Smooth muscle cell (in vitro differentiated cells): ENCODE measurements around the gene YBX1. TPM values are rescaled to one million over a fixed set of nuclear protein-coding genes. Genes with fewer than 3 reads are reported as not detected.
"Not testable (repeated sequence)": the region's sequence is repeated elsewhere in the genome, so short reads cannot be mapped to it uniquely, and the experiment has no call there.

Experiments used
- DNase-seq: peaks from one replicate; lab custom pipeline; 2025; ENCODE audit not compliant: unreplicated experiment; lab: John Stamatoyannopoulos, UW
- H2AFZ ChIP-seq: fragments of 200-600 bp; sonication (generic); 2 replicates; pipeline ENCODE4 v1.6.0; 2016; ENCODE audit warnings: antibody characterized with exemption, low read depth, mild to moderate bottlenecking
- H3F3A ChIP-seq: fragments of 200-600 bp; sonication (generic); 2 replicates; pipeline ENCODE4 v1.6.0; 2017; ENCODE audit warnings: antibody characterized with exemption, low read depth
- H3K27ac ChIP-seq: fragments of 200-600 bp; sonication (generic); 2 replicates; pipeline ENCODE4 v1.5.1; 2016; ENCODE audit warnings: low read depth, mild to moderate bottlenecking
- H3K27me3 ChIP-seq: fragments of 200-600 bp; sonication (generic); 2 replicates; pipeline ENCODE4 v1.6.1; 2016; ENCODE audit warnings: low read depth, mild to moderate bottlenecking
- H3K36me3 ChIP-seq: fragments of 200-600 bp; sonication (generic); 2 replicates; pipeline ENCODE4 v1.5.1; 2016; ENCODE audit warnings: low read depth
- H3K4me1 ChIP-seq: fragments of 200-600 bp; sonication (generic); 2 replicates; pipeline ENCODE4 v1.5.1; 2016; ENCODE audit warnings: low read depth
- H3K4me2 ChIP-seq: fragments of 200-600 bp; sonication (generic); 2 replicates; pipeline ENCODE4 v1.6.0; 2016; ENCODE audit warnings: mild to moderate bottlenecking
- H3K4me3 ChIP-seq: fragments of 200-600 bp; sonication (generic); 2 replicates; pipeline ENCODE4 v1.5.1; 2016; ENCODE audit warnings: mild to moderate bottlenecking
- H3K79me2 ChIP-seq: fragments of 200-600 bp; sonication (generic); 2 replicates; pipeline ENCODE4 v1.6.0; 2016; ENCODE audit warnings: low read depth, mild to moderate bottlenecking
- H3K9ac ChIP-seq: fragments of 200-600 bp; sonication (generic); 2 replicates; pipeline ENCODE4 v1.6.0; 2016; ENCODE audit warnings: low read depth
- H3K9me3 ChIP-seq: fragments of 200-600 bp; sonication (generic); replicated peaks from 2 replicates; pipeline ENCODE4 v1.5.1; 2016; ENCODE audit warnings: low read depth
- H4K20me1 ChIP-seq: fragments of 200-600 bp; sonication (generic); 2 replicates; pipeline ENCODE4 v1.6.0; 2016; ENCODE audit warnings: low read depth
- CTCF ChIP-seq: fragments of 200-600 bp; sonication (generic); IDR thresholded peaks from 2 replicates; pipeline ENCODE4 v1.5.1; 2017; ENCODE audit warnings: borderline replicate concordance, mild to moderate bottlenecking, antibody characterized with exemption; ENCODE audit not compliant: insufficient read depth, poor library complexity, severe bottlenecking
- WGBS: methylation state at CpG from one replicate; pipeline ENCODE4 v1.1.7; 2016; ENCODE audit warnings: low lambda C conversion rate; 5-methylcytosine and 5-hydroxymethylcytosine counted together
- polyA plus RNA-seq: library from polyadenylated mRNA; unstranded; fragments of >200 nt; fragmentation: Nextera tagmentation; extraction: Ambion mirVana; gene quantifications from 2 replicates; pipeline ENCODE4 v1.2.1, GENCODE V29; 2016
- total RNA-seq: library from RNA; depleted of rRNA; stranded (reverse); fragments of >200 nt; gene quantifications from 2 replicates; pipeline ENCODE4 v1.2.3, GENCODE V29; 2014

Gene YBX1
- total and polyA plus RNA-seq, 2 experiments from 2014 or later = 284 to 587 TPM

- no peak overlapping the region for H2AFZ ChIP-seq
- DNase-seq = no peak
- WGBS = 94% methylated on average over 7 of the region's 7 CpGs
These were observed 21.8 kb downstream of the YBX1 start for GRCh38 chr1:42703888-42704464.

DNA sequence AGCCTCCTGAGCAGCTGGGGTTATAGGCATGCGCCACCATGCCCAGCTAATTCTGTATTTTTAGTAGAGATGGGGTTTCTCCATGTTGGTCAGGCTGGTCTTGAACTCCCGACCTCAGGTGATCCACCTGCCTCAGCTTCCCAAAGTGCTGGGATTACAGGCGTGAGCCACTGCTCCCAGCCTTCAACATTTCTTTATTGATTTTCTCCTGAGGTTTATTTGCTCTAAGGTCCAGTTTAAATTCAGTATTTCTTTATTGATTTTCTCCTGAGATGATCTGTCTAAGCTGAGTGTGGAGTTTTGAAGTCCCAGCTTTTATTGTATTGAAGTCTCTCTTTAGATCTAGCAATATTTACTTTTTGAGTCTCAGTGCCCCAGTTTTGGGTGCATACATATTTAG, 30.6 kb downstream of the YBX1 start:
- peaks cover 31% of the 10 kb centered on the region for H3K79me2 ChIP-seq
- not testable (repeated sequence) for H3K9me3 ChIP-seq, H3K4me1 ChIP-seq, H3K27ac ChIP-seq, DNase-seq, H3F3A ChIP-seq, H3K4me2 ChIP-seq, H3K4me3 ChIP-seq, H3K27me3 ChIP-seq, H4K20me1 ChIP-seq, H3K9ac ChIP-seq, H2AFZ ChIP-seq
- peaks cover 20% of the 10 kb centered on the region for H3K36me3 ChIP-seq
- WGBS = 100% methylated on average over 3 of the region's 3 CpGs

More at GRCh38 chr1:42703888-42704464, 21.8 kb downstream of the YBX1 start:
- Histone ChIP-seq H3K27me3 (no peaks in the 10 kb centered on the region), H3K79me2 (peaks cover 7% of the 10 kb centered on the region), H3K27ac (no peak overlapping the region), H3K4me2 (no peak overlapping the region), H3K4me3 (no peak overlapping the region), H3K9me3 (no peaks in the 10 kb centered on the region), H4K20me1 (peaks cover 19% of the 10 kb centered on the region), H3K36me3 (peaks cover 31% of the 10 kb centered on the region), H3K9ac (no peak overlapping the region), H3F3A (peaks cover 5% of the 10 kb centered on the region), H3K4me1 (no peaks in the 10 kb centered on the region)
- TF ChIP-seq CTCF = no peak

- H3F3A ChIP-seq = no peaks in the 10 kb centered on the region
- no peaks in the 10 kb centered on the region for H3K4me1 ChIP-seq
- H3K9ac ChIP-seq = no peak overlapping the region
- H3K27me3 ChIP-seq = no peaks in the 10 kb centered on the region
- no peaks in the 10 kb centered on the region for H3K9me3 ChIP-seq
- H3K79me2 ChIP-seq = peaks cover 31% of the 10 kb centered on the region
- no peaks in the 10 kb centered on the region for H4K20me1 ChIP-seq
- no peak overlapping the region for H3K27ac ChIP-seq
- no peak overlapping the region for H2AFZ ChIP-seq
- DNase-seq = no peak
- peaks cover 20% of the 10 kb centered on the region for H3K36me3 ChIP-seq
- no peak overlapping the region for H3K4me3 ChIP-seq
- TF ChIP-seq CTCF = no peak
- no peak overlapping the region for H3K4me2 ChIP-seq
These were observed 31.1 kb downstream of the YBX1 start for GRCh38 chr1:42713293-42713692.

DNA sequence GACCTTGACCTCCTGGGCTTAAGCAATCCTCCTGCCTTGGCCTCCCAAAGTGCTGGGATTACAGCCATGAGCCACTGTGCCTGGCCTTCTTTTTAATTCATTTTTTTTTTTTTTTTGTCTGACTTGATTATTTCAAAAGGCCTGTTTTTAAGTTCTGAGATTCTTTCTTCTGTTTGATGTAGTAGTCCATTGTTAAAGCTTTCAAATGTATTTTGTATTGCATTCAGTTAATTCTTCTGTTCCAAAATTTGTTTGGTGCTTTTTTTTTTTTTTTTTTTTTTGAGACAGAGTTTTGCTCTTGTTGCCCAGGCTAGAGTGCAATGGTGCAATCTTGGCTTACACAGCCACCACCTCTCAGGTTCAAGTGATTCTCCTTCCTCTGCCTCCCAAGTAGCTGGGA, 32.2 kb downstream of the YBX1 start:
- not testable (repeated sequence) for H3K4me1 ChIP-seq, H2AFZ ChIP-seq, H3K4me2 ChIP-seq, H3K27ac ChIP-seq, H3K9me3 ChIP-seq, H4K20me1 ChIP-seq, H3K4me3 ChIP-seq, DNase-seq, H3F3A ChIP-seq, H3K27me3 ChIP-seq, H3K9ac ChIP-seq
- Histone ChIP-seq H3K79me2 (peaks cover 31% of the 10 kb centered on the region), H3K36me3 (peaks cover 20% of the 10 kb centered on the region)

DNA sequence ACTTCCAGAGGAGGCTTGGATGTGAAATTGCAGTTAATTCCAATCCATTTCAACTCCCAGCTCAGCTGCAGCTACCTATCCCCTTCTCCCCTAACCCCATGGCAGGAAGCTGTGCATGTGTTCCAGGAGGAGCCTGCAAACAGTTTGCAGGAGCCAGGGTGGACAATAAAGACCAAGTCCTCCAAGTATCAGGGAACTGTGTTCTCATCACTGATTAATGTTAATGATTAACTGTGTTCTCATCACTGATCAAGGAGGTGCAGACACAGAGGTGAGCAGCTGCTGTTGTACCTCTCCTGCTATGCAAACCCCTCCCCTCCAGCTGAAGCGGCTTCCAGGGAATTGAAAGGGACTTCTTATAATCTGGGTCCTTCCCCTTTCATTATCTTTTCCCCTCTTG, 38.6 kb downstream of the YBX1 start:
- WGBS = 100% methylated on average over 1 of the region's 1 CpG
- no peak overlapping the region for H3K4me2 ChIP-seq
- no peaks in the 10 kb centered on the region for H3K27me3 ChIP-seq
- no peaks in the 10 kb centered on the region for H4K20me1 ChIP-seq
- no peak for TF ChIP-seq CTCF
- H3K9ac ChIP-seq = no peak overlapping the region
- H3F3A ChIP-seq = no peaks in the 10 kb centered on the region
- H3K36me3 ChIP-seq = no peaks in the 10 kb centered on the region
- H3K27ac ChIP-seq = no peak overlapping the region
- H3K4me1 ChIP-seq = no peaks in the 10 kb centered on the region
- no peak for DNase-seq
- no peaks in the 10 kb centered on the region for H3K79me2 ChIP-seq
- no peak overlapping the region for H2AFZ ChIP-seq
- no peaks in the 10 kb centered on the region for H3K9me3 ChIP-seq
- no peak overlapping the region for H3K4me3 ChIP-seq
